K562 (cell line): ENCODE data around the gene CNTN5. TPM values are rescaled to one million over a fixed set of nuclear protein-coding genes. Genes with fewer than 3 reads are reported as not detected.

Source experiments
- ATAC-seq: fragments of 200-7000 bp; cut with Tn5 transposase; 3 replicates; pipeline ENCODE4 v1.9.1; 2020; ENCODE audit warnings: moderate library complexity
- BruUV-seq: library from RNA; stranded (reverse); fragments of 400-500 nt; replicated peaks from 2 replicates; lab custom pipeline; 2021; lab: Mats Ljungman, UMichigan
- CTCF ChIA-PET: fragments of 300-600 bp; formaldehyde crosslinking; extraction: SDS; loops from one replicate; lab custom pipeline; 2021; ENCODE audit warnings: low intra/inter-chr PET ratio; lab: Yijun Ruan, JAX
- POLR2A ChIA-PET: fragments of 300-600, 350-650 bp; sonication (Branson Sonifier 250); formaldehyde crosslinking; extraction: SDS; loops from one replicate; lab custom pipeline; 2021; ENCODE audit warnings: antibody characterized with exemption, inconsistent platforms; lab: Yijun Ruan, JAX
- DNase-seq, 4 experiments: peaks; one replicate each; pipeline versions ENCODE4 v3.0.0 to v3.0.0-alpha.2; 2011 to 2018; ENCODE audit warnings: low spot score in 3 of 4, mixed read lengths in 3 of 4; ENCODE audit errors: extremely low read depth in 1 of 4
- FAIRE-seq: peaks from 2 replicates; lab custom pipeline; 2011; peaks lifted over from hg19 to GRCh38; lab: Jason Lieb, UNC
- H2AFZ ChIP-seq: 2 replicates; pipeline ENCODE4 v1.6.0; 2011; ENCODE audit warnings: low read depth, low read length, control low read depth, inconsistent platforms
- H3K27ac ChIP-seq: fragments of 200-600 bp; 3 replicates; pipeline ENCODE4 v1.8.0; 2011; ENCODE audit warnings: low read depth, mild to moderate bottlenecking, control low read depth, inconsistent platforms, low read length, moderate library complexity, mixed read lengths; ENCODE audit errors: extremely low read depth
- H3K27me3 ChIP-seq, 2 experiments: fragments of 300-600 bp in 1 of 2; 2 replicates in 1 of 2; 3 replicates in 1 of 2; pipeline versions ENCODE4 v1.6.0 to v1.8.0; 2011; ENCODE audit warnings: inconsistent platforms in 2 of 2, low read length in 2 of 2, mild to moderate bottlenecking in 1 of 2, mixed read lengths in 1 of 2, moderate library complexity in 1 of 2; ENCODE audit not compliant: control insufficient read depth in 2 of 2, insufficient read depth in 2 of 2
- H3K36me3 ChIP-seq: fragments of 300-600 bp; 3 replicates; pipeline ENCODE4 v1.8.0; 2011; ENCODE audit warnings: mild to moderate bottlenecking, low read length, inconsistent platforms; ENCODE audit not compliant: control insufficient read depth, insufficient read depth
- H3K4me1 ChIP-seq, 2 experiments: fragments of 200-600 bp in 1 of 2; replicated peaks in 1 of 2; 2 replicates in 1 of 2; 3 replicates in 1 of 2; pipeline versions ENCODE4 v1.5.1 to v1.8.0; 2011; ENCODE audit warnings: inconsistent platforms in 2 of 2, low read length in 2 of 2, mild to moderate bottlenecking in 1 of 2, mixed read lengths in 1 of 2, moderate library complexity in 1 of 2; ENCODE audit not compliant: control insufficient read depth in 2 of 2, insufficient read depth in 2 of 2
- H3K4me2 ChIP-seq: 2 replicates; pipeline ENCODE4 v1.6.1; 2011; ENCODE audit warnings: low read length, control low read depth, inconsistent platforms, mixed read lengths; ENCODE audit not compliant: insufficient read depth
- H3K4me3 ChIP-seq: fragments of 200-600 bp; sonication (generic), shearing (Covaris generic); 2 replicates; pipeline ENCODE4 v1.5.1; 2016; ENCODE audit warnings: control low read depth, inconsistent platforms
- H3K79me2 ChIP-seq: fragments of 200-600 bp; 3 replicates; pipeline ENCODE4 v1.8.0; 2011; ENCODE audit warnings: low read length, inconsistent platforms; ENCODE audit not compliant: control insufficient read depth, insufficient read depth
- H3K9ac ChIP-seq, 2 experiments: 2 replicates each; pipeline versions ENCODE4 v1.6.0 to v1.6.1; 2011; ENCODE audit warnings: low read depth in 2 of 2, low read length in 2 of 2, control low read depth in 1 of 2, inconsistent platforms in 1 of 2, mild to moderate bottlenecking in 1 of 2, mixed read lengths in 1 of 2; ENCODE audit not compliant: insufficient read depth in 1 of 2
- H3K9me1 ChIP-seq: one replicate; pipeline ENCODE4 v1.6.0; 2011; ENCODE audit warnings: inconsistent platforms, mild to moderate bottlenecking, low read length, moderate library complexity; ENCODE audit not compliant: control insufficient read depth, insufficient read depth
- H3K9me3 ChIP-seq: replicated peaks from 2 replicates; pipeline ENCODE4 v1.5.1; 2011; ENCODE audit warnings: low read depth, low read length, inconsistent platforms; ENCODE audit not compliant: control insufficient read depth, insufficient read depth
- H4K20me1 ChIP-seq: replicated peaks from 2 replicates; pipeline ENCODE4 v1.6.1; 2011; ENCODE audit warnings: low read length, inconsistent platforms, mixed read lengths; ENCODE audit not compliant: control insufficient read depth, insufficient read depth
- GABPB2 ChIP-seq: fragments of 250-450 bp; sonication (Bioruptor Pico); conservative IDR thresholded peaks from 2 replicates; pipeline ENCODE4 v1.5.1; 2021; ENCODE audit warnings: mild to moderate bottlenecking
- GATAD2B ChIP-seq: fragments of 450-650 bp; IDR thresholded peaks from 2 replicates; pipeline ENCODE4 v1.6.1; 2017; ENCODE audit warnings: mild to moderate bottlenecking, borderline replicate concordance
- IRF1 ChIP-seq: sonication (generic); formaldehyde crosslinking; IDR thresholded peaks from 2 replicates; pipeline ENCODE4 v1.8.0; 2022; ENCODE audit warnings: missing genetic modification reagents, mild to moderate bottlenecking, borderline replicate concordance
- KAT2B ChIP-seq: IDR thresholded peaks from one replicate; pipeline ENCODE4 v1.6.1; 2012; ENCODE audit warnings: low read depth, mild to moderate bottlenecking, control low read depth, inconsistent platforms, low read length, moderate library complexity
- KLF1 ChIP-seq: fragments of 450-650 bp; IDR thresholded peaks from 2 replicates; pipeline ENCODE4 v1.6.1; 2016; ENCODE audit warnings: missing genetic modification characterization, missing compliant biosample characterization
- PURB ChIP-seq: sonication (generic); formaldehyde crosslinking; IDR thresholded peaks from 2 replicates; pipeline ENCODE4 v1.9.0; 2021; ENCODE audit warnings: low read depth, mild to moderate bottlenecking, missing genetic modification reagents
- SIN3A ChIP-seq, 2 experiments: fragments of 150-350 bp in 1 of 2; IDR thresholded peaks; 2 replicates each; pipeline ENCODE4 v1.6.1; 2011 to 2016; ENCODE audit warnings: borderline replicate concordance in 2 of 2, low read depth in 2 of 2, low read length in 2 of 2, mild to moderate bottlenecking in 2 of 2, moderate library complexity in 2 of 2; ENCODE audit not compliant: control insufficient read depth in 1 of 2
- ZBED1 ChIP-seq: IDR thresholded peaks from 2 replicates; pipeline ENCODE4 v1.6.1; 2014
- ZBTB8A ChIP-seq: fragments of 450-650 bp; IDR thresholded peaks from 2 replicates; pipeline ENCODE4 v1.6.1; 2018; ENCODE audit warnings: mild to moderate bottlenecking, moderate library complexity; ENCODE audit not compliant: partially characterized antibody
- ZNF583 ChIP-seq: fragments of 250-450 bp; sonication (Bioruptor Pico); IDR thresholded peaks from 2 replicates; pipeline ENCODE4 v1.4.0; 2020
- whole genome bisulfite sequencing: fragments of 100-300 bp; shearing (Covaris generic); methylation state at CpG from one replicate; pipeline ENCODE4 v1.1.6; 2016; ENCODE audit warnings: low coverage, mixed read lengths; ENCODE audit not compliant: insufficient coverage; ENCODE audit errors: missing lambda C conversion rate; 5-methylcytosine and 5-hydroxymethylcytosine counted together
- in situ Hi-C: fragments of 300-500 bp; cut with MboI; formaldehyde crosslinking; loops from 4 replicates; pipeline ENCODE4 v1.15.0; 2018; ENCODE audit warnings: inconsistent platforms, mixed read lengths
- intact Hi-C: fragments of 100-400 bp; cut with micrococcal nuclease; formaldehyde crosslinking; loops from 2 replicates; pipeline ENCODE4 v1.14.2; 2022
- polyA plus RNA-seq, 8 experiments: library from polyadenylated mRNA; depleted of rRNA in 4 of 8; stranded (reverse) in 5 of 8; unstranded in 3 of 8; fragments of >200 nt; fragmentation: Nextera tagmentation in 2 of 8; fragmentation: Illumina TruSeq in 1 of 8; extraction: Ambion mirVana in 2 of 8; extraction: Trizol in 1 of 8; gene quantifications; 2 replicates each; pipeline versions ENCODE4 v1.2.1 to v1.2.3, GENCODE V29; 2011 to 2014; ENCODE audit warnings: inconsistent platforms in 1 of 8, missing spikeins in 1 of 8
- total RNA-seq, 7 experiments: library from RNA; depleted of rRNA in 6 of 7; stranded (reverse); fragments of >200 nt in 6 of 7; fragmentation: Illumina TruSeq in 2 of 7; extraction: Trizol in 2 of 7; gene quantifications; 2 replicates each; pipeline versions ENCODE4 v1.2.1 to v1.2.3, GENCODE V29; 2011 to 2021; ENCODE audit warnings: low replicate concordance in 1 of 7
- TF ChIP-seq, protein P1 (sequence below): fragments of 200-800 bp; sonication (Bioruptor generic); IDR thresholded peaks from 2 replicates; pipeline ENCODE4 v1.6.1; 2017; ENCODE audit warnings: missing genetic modification characterization, missing compliant biosample characterization
- TF ChIP-seq, protein P2 (sequence below), 2 experiments: fragments of 450-650 bp in 1 of 2; sonication (generic) in 1 of 2; formaldehyde crosslinking in 1 of 2; IDR thresholded peaks in 1 of 2; conservative IDR thresholded peaks in 1 of 2; 2 replicates each; pipeline versions ENCODE4 v1.6.1 to v1.8.1; 2016 to 2023; ENCODE audit warnings: mild to moderate bottlenecking in 2 of 2, moderate library complexity in 2 of 2, inconsistent platforms in 1 of 2, missing genetic modification reagents in 1 of 2
- TF ChIP-seq, protein P3 (sequence below): fragments of 450-650 bp; IDR thresholded peaks from 2 replicates; pipeline ENCODE4 v1.6.1; 2018; ENCODE audit warnings: mild to moderate bottlenecking, low read depth; ENCODE audit not compliant: partially characterized antibody

Gene CNTN5
- total and polyA plus RNA-seq, 9 of the 15 experiments (the other 6 are each of a cell fraction or from before 2014, with no cell fraction given) = 0.03 TPM; not detected in 8

DNA sequence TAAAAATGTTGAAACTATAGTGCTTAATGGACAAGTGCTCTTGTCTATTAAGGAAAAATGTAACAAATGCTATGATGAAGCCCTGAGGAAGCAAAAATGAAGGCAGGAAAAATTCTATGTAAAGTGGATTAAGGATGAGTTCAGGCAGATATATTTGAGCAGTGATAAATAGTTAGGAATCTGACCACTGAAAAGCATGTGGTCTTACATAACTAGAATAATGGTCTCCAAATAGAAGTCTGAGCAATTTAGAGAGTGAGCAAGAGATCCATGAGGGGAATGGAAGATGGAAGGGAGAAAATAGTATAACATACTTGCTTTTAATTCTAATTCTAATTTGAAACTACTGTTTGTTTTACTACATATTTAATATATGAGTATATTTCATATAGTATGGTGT lies 1155.7 kb downstream of the CNTN5 start (continued):
- TF ChIP-seq, protein P1, sequence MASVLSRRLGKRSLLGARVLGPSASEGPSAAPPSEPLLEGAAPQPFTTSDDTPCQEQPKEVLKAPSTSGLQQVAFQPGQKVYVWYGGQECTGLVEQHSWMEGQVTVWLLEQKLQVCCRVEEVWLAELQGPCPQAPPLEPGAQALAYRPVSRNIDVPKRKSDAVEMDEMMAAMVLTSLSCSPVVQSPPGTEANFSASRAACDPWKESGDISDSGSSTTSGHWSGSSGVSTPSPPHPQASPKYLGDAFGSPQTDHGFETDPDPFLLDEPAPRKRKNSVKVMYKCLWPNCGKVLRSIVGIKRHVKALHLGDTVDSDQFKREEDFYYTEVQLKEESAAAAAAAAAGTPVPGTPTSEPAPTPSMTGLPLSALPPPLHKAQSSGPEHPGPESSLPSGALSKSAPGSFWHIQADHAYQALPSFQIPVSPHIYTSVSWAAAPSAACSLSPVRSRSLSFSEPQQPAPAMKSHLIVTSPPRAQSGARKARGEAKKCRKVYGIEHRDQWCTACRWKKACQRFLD (CRISPR knock-in tag) = no peak
- TF ChIP-seq PURB (CRISPR knock-in tag) (no peak), GATAD2B (no peak), ZBTB8A (no peak), SIN3A (IDR thresholded peaks at IDR 0.05; ENCODE audit: borderline replicate concordance in 2 of 2, control insufficient read depth in 1 of 2, low read depth in 2 of 2, low read length in 2 of 2) (no peak), KAT2B (no peak)

- H3K9me1 ChIP-seq = no peaks in the 10 kb centered on the region
- no peak overlapping the region for H3K9ac ChIP-seq
- H3K79me2 ChIP-seq = no peaks in the 10 kb centered on the region
- no peaks in the 10 kb centered on the region for H4K20me1 ChIP-seq
- no peaks in the 10 kb centered on the region for H3K36me3 ChIP-seq
- no peak overlapping the region for H3K4me2 ChIP-seq
- DNase-seq = no peak
- no peak overlapping the region for H2AFZ ChIP-seq
- CTCF ChIA-PET = no interaction called here
- 0% methylated on average over 5 of the region's 5 CpGs for WGBS
- H3K27ac ChIP-seq = no peak overlapping the region
- no peaks in the 10 kb centered on the region for H3K27me3 ChIP-seq
- in situ Hi-C loops (no loop called here), intact Hi-C loops (no loop called here)
- BruUV-seq = no TSS peak
- ATAC-seq = no peak
- no peaks in the 10 kb centered on the region for H3K9me3 ChIP-seq
- H3K4me1 ChIP-seq = no peaks in the 10 kb centered on the region
- H3K4me3 ChIP-seq = no peak overlapping the region
- POLR2A ChIA-PET = no interaction called here
- no peak for FAIRE-seq
- TF ChIP-seq, protein P2, sequence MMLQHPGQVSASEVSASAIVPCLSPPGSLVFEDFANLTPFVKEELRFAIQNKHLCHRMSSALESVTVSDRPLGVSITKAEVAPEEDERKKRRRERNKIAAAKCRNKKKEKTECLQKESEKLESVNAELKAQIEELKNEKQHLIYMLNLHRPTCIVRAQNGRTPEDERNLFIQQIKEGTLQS (IDR thresholded peaks at IDR 0.05) = no peak
- TF ChIP-seq, protein P2 (CRISPR knock-in tag; conservative IDR thresholded peaks at IDR 0.05) = no peak
- no peak for TF ChIP-seq GABPB2 (CRISPR knock-in tag)
- TF ChIP-seq KLF1 (tag) = no peak
- TF ChIP-seq, protein P3, sequence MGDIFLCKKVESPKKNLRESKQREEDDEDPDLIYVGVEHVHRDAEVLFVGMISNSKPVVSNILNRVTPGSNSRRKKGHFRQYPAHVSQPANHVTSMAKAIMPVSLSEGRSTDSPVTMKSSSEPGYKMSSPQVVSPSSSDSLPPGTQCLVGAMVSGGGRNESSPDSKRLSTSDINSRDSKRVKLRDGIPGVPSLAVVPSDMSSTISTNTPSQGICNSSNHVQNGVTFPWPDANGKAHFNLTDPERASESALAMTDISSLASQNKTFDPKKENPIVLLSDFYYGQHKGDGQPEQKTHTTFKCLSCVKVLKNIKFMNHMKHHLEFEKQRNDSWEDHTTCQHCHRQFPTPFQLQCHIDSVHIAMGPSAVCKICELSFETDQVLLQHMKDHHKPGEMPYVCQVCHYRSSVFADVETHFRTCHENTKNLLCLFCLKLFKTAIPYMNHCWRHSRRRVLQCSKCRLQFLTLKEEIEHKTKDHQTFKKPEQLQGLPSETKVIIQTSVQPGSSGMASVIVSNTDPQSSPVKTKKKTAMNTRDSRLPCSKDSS = no peak
- TF ChIP-seq ZNF583 (CRISPR knock-in tag) = no peak
- TF ChIP-seq ZBED1 = no peak
- no peak for TF ChIP-seq IRF1 (CRISPR knock-in tag)
Measured at GRCh38 chr11:100177651-100178050, 1156.9 kb downstream of the CNTN5 start.
